HCT116 (cell line): ENCODE results near the gene RBM8A. TPM values are rescaled to one million over a fixed set of nuclear protein-coding genes. Genes with fewer than 3 reads are reported as not detected.
A peak's percentile ranks its signal among the peaks of the same experiment; 100 is the strongest.
"Not testable (repeated sequence)": the region's sequence is repeated elsewhere in the genome, so short reads cannot be mapped to it uniquely, and the experiment has no call there.

Experiments
- ATAC-seq: fragments of 200-7000 bp; cut with Tn5 transposase; 2 replicates; pipeline ENCODE4 v1.9.1; 2020; ENCODE audit warnings: mild to moderate bottlenecking, moderate library complexity
- BruUV-seq: library from RNA; stranded (reverse); fragments of 400-500 nt; replicated peaks from 2 replicates; lab custom pipeline; 2021; lab: Mats Ljungman, UMichigan
- CTCF ChIA-PET: fragments of 300-600 bp; sonication (Branson Sonifier 250); formaldehyde crosslinking; loops from one replicate; lab custom pipeline; 2021; ENCODE audit warnings: antibody characterized with exemption; lab: Charles Lee
- POLR2A ChIA-PET: fragments of 300-600, 350-600 bp; sonication (Branson Sonifier 250); formaldehyde crosslinking; loops from one replicate; lab custom pipeline; 2021; ENCODE audit warnings: antibody characterized with exemption; lab: Charles Lee
- RAD21 ChIA-PET, 2 experiments: fragments of 300-600 bp; sonication (Branson Sonifier 250); formaldehyde crosslinking; loops; one replicate each; lab custom pipeline; 2023; ENCODE audit warnings: low total read pairs in 2 of 2; ENCODE audit not compliant: uncharacterized antibody in 2 of 2, unreplicated experiment in 2 of 2, low non-redundant PET in 1 of 2; lab: Charles Lee
- DNase-seq: peaks from one replicate; pipeline ENCODE4 v3.0.0-alpha.2; 2010; ENCODE audit warnings: low read depth, low spot score
- H2AFZ ChIP-seq: fragments of 200-600 bp; shearing (Covaris generic), sonication (generic); 2 replicates; pipeline ENCODE4 v1.6.1; 2017; ENCODE audit warnings: low read depth, mixed run types, mixed read lengths, antibody characterized with exemption, low read length; ENCODE audit not compliant: poor library complexity, severe bottlenecking
- H3K27ac ChIP-seq: 2 replicates; pipeline ENCODE4 v1.5.1; 2012; ENCODE audit warnings: low read depth, low read length
- H3K27me3 ChIP-seq: fragments of 200-600 bp; sonication (generic); 2 replicates; pipeline ENCODE4 v1.6.1; 2016; ENCODE audit warnings: mixed run types, low read length, mixed read lengths; ENCODE audit not compliant: insufficient read depth
- H3K36me3 ChIP-seq, 2 experiments: fragments of 200-500 bp in 1 of 2; fragments of 200-600 bp in 1 of 2; sonication (Bioruptor generic) in 1 of 2; sonication (generic) in 1 of 2; 2 replicates each; pipeline versions ENCODE4 v1.5.1 to v1.6.1; 2014 to 2016; ENCODE audit warnings: low read length in 2 of 2, inconsistent platforms in 1 of 2, mixed read lengths in 1 of 2, mixed run types in 1 of 2; ENCODE audit not compliant: insufficient read depth in 2 of 2, control insufficient read depth in 1 of 2
- H3K4me1 ChIP-seq, 2 experiments: fragments of 200-600 bp in 1 of 2; sonication (generic) in 1 of 2; 2 replicates each; pipeline versions ENCODE4 v1.5.1 to v1.6.1; 2012 to 2017; ENCODE audit warnings: low read length in 2 of 2, inconsistent platforms in 1 of 2, mild to moderate bottlenecking in 1 of 2, mixed read lengths in 1 of 2, mixed run types in 1 of 2, moderate library complexity in 1 of 2; ENCODE audit not compliant: insufficient read depth in 2 of 2, control insufficient read depth in 1 of 2
- H3K4me2 ChIP-seq: fragments of 200-600 bp; sonication (generic); 2 replicates; pipeline ENCODE4 v1.6.1; 2017; ENCODE audit warnings: mixed run types, low read length, mixed read lengths
- H3K4me3 ChIP-seq, 2 experiments: fragments of 200-600 bp in 1 of 2; sonication (generic) in 1 of 2; replicated peaks in 1 of 2; 2 replicates each; pipeline ENCODE4 v1.5.1; 2011 to 2016; ENCODE audit warnings: low read length in 2 of 2, control low read depth in 1 of 2, low read depth in 1 of 2, mild to moderate bottlenecking in 1 of 2, mixed read lengths in 1 of 2, mixed run types in 1 of 2
- H3K79me2 ChIP-seq: fragments of 200-600 bp; sonication (generic); 2 replicates; pipeline ENCODE4 v1.6.1; 2017; ENCODE audit warnings: mild to moderate bottlenecking, mixed run types, low read length, moderate library complexity, mixed read lengths; ENCODE audit not compliant: insufficient read depth
- H3K9ac ChIP-seq: fragments of 200-600 bp; sonication (generic); 2 replicates; pipeline ENCODE4 v1.6.1; 2016; ENCODE audit warnings: low read length, mixed read lengths
- H3K9me2 ChIP-seq: fragments of 200-600 bp; sonication (generic), shearing (Covaris generic); 2 replicates; pipeline ENCODE4 v1.6.1; 2017; ENCODE audit warnings: mixed run types, mild to moderate bottlenecking, moderate library complexity; ENCODE audit not compliant: insufficient read depth
- H3K9me3 ChIP-seq, 2 experiments: fragments of 200-500 bp in 1 of 2; fragments of 200-600 bp in 1 of 2; sonication (Bioruptor generic) in 1 of 2; sonication (generic) in 1 of 2; 2 replicates each; pipeline ENCODE4 v1.6.1; 2014 to 2017; ENCODE audit warnings: low read length in 2 of 2, mixed read lengths in 2 of 2, inconsistent platforms in 1 of 2, low read depth in 1 of 2, mild to moderate bottlenecking in 1 of 2, mixed run types in 1 of 2, moderate library complexity in 1 of 2; ENCODE audit not compliant: control insufficient read depth in 1 of 2, insufficient read depth in 1 of 2
- H4K20me1 ChIP-seq: fragments of 200-600 bp; sonication (generic), shearing (Covaris generic); 2 replicates; pipeline ENCODE4 v1.6.1; 2017; ENCODE audit warnings: mixed run types, mild to moderate bottlenecking, moderate library complexity; ENCODE audit not compliant: insufficient read depth
- CBX3 ChIP-seq: IDR thresholded peaks from 2 replicates; pipeline ENCODE4 v1.6.1; 2012; ENCODE audit warnings: low read depth
- EGR1 ChIP-seq: IDR thresholded peaks from 2 replicates; pipeline ENCODE4 v1.6.1; 2012; ENCODE audit warnings: low read depth
- ELF1 ChIP-seq: IDR thresholded peaks from 2 replicates; pipeline ENCODE4 v1.6.1; 2012; ENCODE audit warnings: low read depth, borderline replicate concordance
- EZH2 ChIP-seq: fragments of 200-600 bp; sonication (generic); IDR thresholded peaks from 2 replicates; pipeline ENCODE4 v1.6.1; 2017; ENCODE audit warnings: antibody characterized with exemption, mixed run types
- EZH2phosphoT487 ChIP-seq: fragments of 200-600 bp; IDR thresholded peaks from 2 replicates; pipeline ENCODE4 v1.6.1; 2018; ENCODE audit warnings: antibody characterized with exemption, borderline replicate concordance
- POLR2A ChIP-seq: IDR thresholded peaks from 2 replicates; pipeline ENCODE4 v1.7.0; 2011; ENCODE audit warnings: borderline replicate concordance; ENCODE audit not compliant: insufficient read depth, insufficient read length; ENCODE audit errors: extremely low read depth
- SIN3A ChIP-seq: IDR thresholded peaks from 2 replicates; pipeline ENCODE4 v1.6.1; 2012; ENCODE audit warnings: low read depth
- SP1 ChIP-seq: IDR thresholded peaks from 2 replicates; pipeline ENCODE4 v1.6.1; 2012; ENCODE audit warnings: low read depth
- SRF ChIP-seq: IDR thresholded peaks from 2 replicates; pipeline ENCODE4 v1.6.1; 2012; ENCODE audit warnings: low read depth
- ZFX ChIP-seq: fragments of 450-650 bp; IDR thresholded peaks from 2 replicates; pipeline ENCODE4 v1.6.1; 2017
- ZNF274 ChIP-seq: fragments of 200-500 bp; sonication (Bioruptor generic); IDR thresholded peaks from 2 replicates; pipeline ENCODE4 v1.6.1; 2014; ENCODE audit warnings: mild to moderate bottlenecking, low read depth, low read length, inconsistent platforms
- intact Hi-C: fragments of 100-400 bp; cut with micrococcal nuclease; formaldehyde crosslinking; loops from 2 replicates; pipeline ENCODE4 v1.10.0; 2022
- total RNA-seq: library from RNA; stranded (reverse); gene quantifications from one replicate; pipeline ENCODE4 v1.2.1, GENCODE V29; 2021; ENCODE audit not compliant: unreplicated experiment
- TF ChIP-seq, protein P1 (sequence below): IDR thresholded peaks from 2 replicates; pipeline ENCODE4 v1.6.1; 2012
- TF ChIP-seq, protein P2 (sequence below): IDR thresholded peaks from 2 replicates; pipeline ENCODE4 v1.6.1; 2011; ENCODE audit warnings: mild to moderate bottlenecking, low read length, moderate library complexity; ENCODE audit not compliant: insufficient replicate concordance; ENCODE audit errors: extremely low read depth

RBM8A gene
- total RNA-seq, 1 experiment from 2014 or later: 195 TPM

DNA sequence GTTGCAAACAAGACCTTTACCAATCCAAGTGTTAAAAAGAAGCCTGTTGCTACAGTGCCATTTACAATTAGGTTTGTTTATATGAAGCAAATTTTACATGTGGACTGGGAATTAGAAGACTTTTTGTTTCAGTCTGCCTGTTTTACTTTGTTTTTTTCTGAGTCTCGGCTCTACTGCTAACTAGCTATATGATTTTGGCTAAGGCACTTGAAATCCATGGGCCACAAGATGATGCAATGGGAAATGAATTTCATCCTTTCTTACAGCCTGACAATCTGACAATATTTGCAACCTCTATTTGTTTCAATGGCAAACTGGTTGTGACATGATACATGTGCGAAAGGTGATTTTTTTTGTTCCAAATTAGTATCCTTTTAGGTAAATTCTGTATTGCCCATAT, 5.0 kb downstream of the RBM8A start:
- Histone ChIP-seq H3K9me3 (no peaks in the 10 kb centered on the region), H3K4me3 (no peak overlapping the region), H2AFZ (no peak overlapping the region), H4K20me1 (no peaks in the 10 kb centered on the region), H3K27me3 (no peaks in the 10 kb centered on the region), H3K79me2 (peaks cover 16% of the 10 kb centered on the region)
- CTCF ChIA-PET: no interaction called here
- POLR2A ChIA-PET: interaction anchor here (1.6 kb wide), 1 partner anchor 31 kb away, joined by 6 read pairs; no protein-coding TSS in a partner anchor
- DNase-seq: no peak
- BruUV-seq: no TSS peak
- ATAC-seq: no peak
- TF ChIP-seq ZNF274: no peak
- TF ChIP-seq SRF: no peak
- no peak for TF ChIP-seq ZFX
- TF ChIP-seq EGR1: no peak
- TF ChIP-seq EZH2: no peak
- no peak for TF ChIP-seq EZH2phosphoT487
- no peak for TF ChIP-seq CBX3
- no peak for TF ChIP-seq SIN3A
- TF ChIP-seq, protein P1, sequence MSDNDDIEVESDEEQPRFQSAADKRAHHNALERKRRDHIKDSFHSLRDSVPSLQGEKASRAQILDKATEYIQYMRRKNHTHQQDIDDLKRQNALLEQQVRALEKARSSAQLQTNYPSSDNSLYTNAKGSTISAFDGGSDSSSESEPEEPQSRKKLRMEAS: no peak
- TF ChIP-seq, protein P2, sequence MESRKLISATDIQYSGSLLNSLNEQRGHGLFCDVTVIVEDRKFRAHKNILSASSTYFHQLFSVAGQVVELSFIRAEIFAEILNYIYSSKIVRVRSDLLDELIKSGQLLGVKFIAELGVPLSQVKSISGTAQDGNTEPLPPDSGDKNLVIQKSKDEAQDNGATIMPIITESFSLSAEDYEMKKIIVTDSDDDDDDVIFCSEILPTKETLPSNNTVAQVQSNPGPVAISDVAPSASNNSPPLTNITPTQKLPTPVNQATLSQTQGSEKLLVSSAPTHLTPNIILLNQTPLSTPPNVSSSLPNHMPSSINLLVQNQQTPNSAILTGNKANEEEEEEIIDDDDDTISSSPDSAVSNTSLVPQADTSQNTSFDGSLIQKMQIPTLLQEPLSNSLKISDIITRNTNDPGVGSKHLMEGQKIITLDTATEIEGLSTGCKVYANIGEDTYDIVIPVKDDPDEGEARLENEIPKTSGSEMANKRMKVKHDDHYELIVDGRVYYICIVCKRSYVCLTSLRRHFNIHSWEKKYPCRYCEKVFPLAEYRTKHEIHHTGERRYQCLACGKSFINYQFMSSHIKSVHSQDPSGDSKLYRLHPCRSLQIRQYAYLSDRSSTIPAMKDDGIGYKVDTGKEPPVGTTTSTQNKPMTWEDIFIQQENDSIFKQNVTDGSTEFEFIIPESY: no peak
- no peak for TF ChIP-seq ELF1
- no peak for TF ChIP-seq POLR2A
- TF ChIP-seq SP1: no peak
- TF ChIP-seq, all 23 proteins: peak for 0
- intact Hi-C loops: no loop called here
- peaks cover 14 to 26% of the 10 kb centered on the region in 2 experiments; a peak in 3 of 4 replicates for H3K4me1 ChIP-seq
- no peak overlapping the region for H3K9ac ChIP-seq
- no peaks in the 10 kb centered on the region for H3K9me2 ChIP-seq
- peaks cover 6 to 8% of the 10 kb centered on the region in 2 experiments; a peak in 3 of 4 replicates for H3K36me3 ChIP-seq
- H3K4me2 ChIP-seq: no peak overlapping the region
- H3K27ac ChIP-seq: no peak overlapping the region
- RAD21 ChIA-PET: no interaction called here

DNA sequence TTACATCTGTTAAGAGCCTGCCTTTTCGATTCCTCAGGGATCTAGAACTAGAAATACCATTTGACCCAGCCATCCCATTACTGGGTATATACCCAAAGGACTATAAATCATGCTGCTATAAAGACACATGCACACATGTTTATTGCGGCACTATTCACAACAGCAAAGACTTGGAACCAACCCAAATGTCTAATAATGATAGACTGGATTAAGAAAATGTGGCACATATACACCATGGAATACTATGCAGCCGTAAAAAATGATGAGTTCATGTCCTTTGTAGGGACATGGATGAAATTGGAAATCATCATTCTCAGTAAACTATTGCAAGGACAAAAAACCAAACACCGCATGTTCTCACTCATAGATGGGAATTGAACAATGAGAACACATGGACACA, 7.0 kb downstream of the RBM8A start:
- DNase-seq, H3K79me2 ChIP-seq, H3K36me3 ChIP-seq, BruUV-seq, RAD21 ChIA-PET, H3K9me3 ChIP-seq, CTCF ChIA-PET, H4K20me1 ChIP-seq, H3K4me3 ChIP-seq, H2AFZ ChIP-seq, intact Hi-C loops, H3K9me2 ChIP-seq, ATAC-seq, POLR2A ChIA-PET, H3K9ac ChIP-seq, H3K27me3 ChIP-seq: not testable (repeated sequence)
- Histone ChIP-seq H3K4me2 (peak overlapping the region; percentile 82; the same call in 1 of the 2 replicates), H3K4me1 (peaks cover 9 to 25% of the 10 kb centered on the region in 2 experiments; a peak in 3 of 4 replicates), H3K27ac (peak overlapping the region; percentile 62; the same call in 1 of the 2 replicates)
